GM11168 (cell line): Measurements from ENCODE around the gene MTO1.
"Not testable (repeated sequence)": the region's sequence is repeated elsewhere in the genome, so short reads cannot be mapped to it uniquely, and the experiment has no call there.

ENCODE experiments used
- in situ Hi-C: fragments of 300-500 bp; cut with MboI; formaldehyde crosslinking; loops from one replicate; pipeline ENCODE4 v1.12.0; 2022; ENCODE audit warnings: low sequenced_read_pairs; ENCODE audit not compliant: unreplicated experiment

Gene MTO1

GRCh38 chr6:73461537-73462350 is at the start of gene MTO1:
MTO1 (plus strand) TSS chr6:73461737; CDS start chr6:73461855, 118 bp downstream.
- in situ Hi-C loops = no loop called here

- in situ Hi-C loops = no loop called here
Measured at GRCh38 chr6:73413102-73413501, 48.4 kb upstream of the MTO1 start.

- in situ Hi-C loops = no loop called here
Measured at GRCh38 chr6:73418081-73418741, 43.3 kb upstream of the MTO1 start.

GRCh38 chr6:73421534-73421933 is 40.0 kb upstream of the MTO1 start:
- in situ Hi-C loops = no loop called here

GRCh38 chr6:73435236-73435635 is 26.3 kb upstream of the MTO1 start:
- in situ Hi-C loops = no loop called here

GRCh38 chr6:73443555-73443954 is 18.0 kb upstream of the MTO1 start:
- in situ Hi-C loops = no loop called here

- in situ Hi-C loops = no loop called here
Measured at GRCh38 chr6:73451223-73452106, 10.1 kb upstream of the MTO1 start.

GRCh38 chr6:73452107-73452461 is 9.5 kb upstream of the MTO1 start, which contains the start of gene CGAS:
CGAS (minus strand) TSS chr6:73452297; CDS start chr6:73452181, 116 bp downstream.
- in situ Hi-C loops = no loop called here

GRCh38 chr6:73455865-73456629 is 5.5 kb upstream of the MTO1 start:
- in situ Hi-C loops = no loop called here

GRCh38 chr6:73459474-73459873 is 2.1 kb upstream of the MTO1 start:
- in situ Hi-C loops = not testable (repeated sequence)

- in situ Hi-C loops = no loop called here
Measured at GRCh38 chr6:73460056-73460455, 1.5 kb upstream of the MTO1 start.

- in situ Hi-C loops = no loop called here
Measured at GRCh38 chr6:73471686-73472290, 10.3 kb downstream of the MTO1 start.

- in situ Hi-C loops = no loop called here
Measured at GRCh38 chr6:73476723-73477122, 15.2 kb downstream of the MTO1 start.

GRCh38 chr6:73477407-73477806 is 15.9 kb downstream of the MTO1 start:
- in situ Hi-C loops = no loop called here

- in situ Hi-C loops = no loop called here
Measured at GRCh38 chr6:73481969-73482368, 20.4 kb downstream of the MTO1 start.

GRCh38 chr6:73484438-73484837 is 22.9 kb downstream of the MTO1 start:
- in situ Hi-C loops = no loop called here

GRCh38 chr6:73487473-73487872 is 25.9 kb downstream of the MTO1 start:
- in situ Hi-C loops = no loop called here

GRCh38 chr6:73491377-73491776 is 29.8 kb downstream of the MTO1 start:
- in situ Hi-C loops = no loop called here

GRCh38 chr6:73497915-73498314 is 36.4 kb downstream of the MTO1 start:
- in situ Hi-C loops = no loop called here
